Muscle layer of colon (tissue), 2 donors: ENCODE data around the gene NDUFB10.

Experiments used
- H3K27ac ChIP-seq: one replicate; pipeline ENCODE4 v1.7.0; 2013; ENCODE audit warnings: low read depth, mild to moderate bottlenecking, low read length, moderate library complexity
- H3K27me3 ChIP-seq, 2 donors: one replicate each; pipeline ENCODE4 v1.7.0; 2013; ENCODE audit warnings: low read length in 2 of 2, mild to moderate bottlenecking in 2 of 2; ENCODE audit not compliant: insufficient read depth in 2 of 2, control insufficient read depth in 1 of 2
- H3K36me3 ChIP-seq: one replicate; pipeline ENCODE4 v1.7.0; 2013; ENCODE audit warnings: mild to moderate bottlenecking, low read length; ENCODE audit not compliant: insufficient read depth
- H3K4me1 ChIP-seq: one replicate; pipeline ENCODE4 v1.7.0; 2013; ENCODE audit warnings: mild to moderate bottlenecking, low read length; ENCODE audit not compliant: insufficient read depth
- H3K4me3 ChIP-seq, 2 donors: one replicate each; pipeline ENCODE4 v1.7.0; 2013; ENCODE audit warnings: low read length in 2 of 2, low read depth in 1 of 2, mild to moderate bottlenecking in 1 of 2, moderate library complexity in 1 of 2
- H3K9ac ChIP-seq: one replicate; pipeline ENCODE4 v1.7.0; 2013; ENCODE audit warnings: low read length
- H3K9me3 ChIP-seq: one replicate; pipeline ENCODE4 v1.7.0; 2013; ENCODE audit warnings: mild to moderate bottlenecking, low read length
- donor health status: abdominal sarcoma.
- donor health status: Adenocarcinoma of cecum.

NDUFB10 gene

DNA sequence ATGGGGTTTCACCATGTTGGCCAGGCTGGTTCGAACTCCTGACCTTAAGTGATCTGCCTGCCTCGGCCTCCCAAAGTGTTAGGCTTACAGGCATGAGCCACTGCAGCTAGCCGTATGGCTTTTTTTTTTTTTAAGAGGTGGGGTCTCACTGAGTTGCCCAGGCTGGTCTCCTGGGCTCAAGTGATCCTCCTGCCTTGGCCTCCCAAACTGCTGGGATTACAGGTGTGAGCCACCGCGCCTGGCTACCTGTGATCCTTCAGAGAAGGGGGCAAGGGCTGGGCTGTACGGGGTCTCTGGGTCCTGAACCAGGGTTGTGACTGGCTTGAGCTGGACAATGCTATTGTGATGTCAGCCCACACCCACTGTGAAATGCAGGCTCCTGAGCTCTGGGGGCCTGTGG, 7.1 kb downstream of the NDUFB10 start, which contains the start of gene RNF151:
TSS of gene RNF151 (plus strand) at position 397 of the 400 bp plus-strand sequence. CDS start 26 bp downstream, outside the sequence.
- H3K4me1 ChIP-seq: peaks cover 22% of the 10 kb centered on the region

GRCh38 chr16:1968146-1968953, 9.0 kb downstream of the NDUFB10 start:
- Histone ChIP-seq H3K4me1 (peaks cover 31% of the 10 kb centered on the region), H3K36me3 (peaks cover 10% of the 10 kb centered on the region), H3K27me3 (no peaks in the 10 kb centered on the region), H3K9me3 (no peaks in the 10 kb centered on the region), H3K9ac (no peak overlapping the region), H3K4me3 (no peak overlapping the region), H3K27ac (no peak overlapping the region)

More for the DNA sequence above, 7.1 kb downstream of the NDUFB10 start, which contains the start of gene RNF151:
- H3K4me3 ChIP-seq: peak within 1 kb of the TSS; percentile 76 to 81
- peaks cover 28% of the 10 kb centered on the region for H3K36me3 ChIP-seq
- H3K27ac ChIP-seq: peak within 1 kb of the TSS; percentile 98
- H3K9me3 ChIP-seq: no peaks in the 10 kb centered on the region
- H3K9ac ChIP-seq: peak within 1 kb of the TSS; percentile 96
- no peaks in the 10 kb centered on the region for H3K27me3 ChIP-seq

DNA sequence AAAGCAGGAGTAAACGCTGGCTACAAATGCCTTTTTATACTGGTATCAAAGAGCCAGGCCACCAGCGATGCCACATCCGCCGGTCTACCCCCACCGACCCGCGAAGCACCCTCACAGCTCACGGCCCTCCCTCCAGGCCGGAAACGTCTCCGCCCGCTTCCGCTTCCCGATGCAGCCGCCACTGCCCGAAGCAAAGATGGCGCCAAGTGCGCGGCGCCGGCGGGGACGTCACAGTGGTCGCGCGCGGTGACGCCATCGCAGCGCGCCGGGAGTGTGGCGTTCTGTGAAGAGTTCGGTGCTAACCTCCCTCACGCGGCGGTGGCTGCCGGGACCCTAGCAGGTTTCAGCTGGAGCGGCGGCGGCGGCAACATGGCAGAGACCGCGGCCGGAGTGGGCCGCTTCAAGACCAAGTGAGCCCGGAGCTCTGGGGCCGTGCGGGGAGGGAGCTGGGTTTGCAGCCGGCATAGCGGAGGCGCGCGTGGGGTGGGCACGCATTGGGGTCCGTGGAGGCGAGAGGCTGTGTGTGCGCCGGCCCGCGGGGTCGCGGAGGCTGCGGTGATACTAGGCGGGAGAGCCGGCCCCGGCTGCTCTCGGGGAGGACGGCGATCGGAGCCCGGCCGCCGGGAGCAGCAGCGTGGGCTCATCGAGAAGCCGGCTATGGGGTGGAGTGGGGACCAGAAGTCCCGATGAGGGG, 12.6 kb downstream of the NDUFB10 start, which contains the start of gene TBL3:
TSS of gene TBL3 (plus strand) at position 258 of the 694 bp plus-strand sequence. CDS start at position 370, 112 bp downstream.
- peak within 1 kb of the TSS; percentile 89 to 97 for H3K4me3 ChIP-seq
- H3K9ac ChIP-seq: peak within 1 kb of the TSS; percentile 80
- H3K27ac ChIP-seq: peak within 1 kb of the TSS; percentile 98
- no peaks in the 10 kb centered on the region for H3K9me3 ChIP-seq
- H3K27me3 ChIP-seq: peaks cover 4 to 6% of the 10 kb centered on the region in 2 donors
- peaks cover 20% of the 10 kb centered on the region for H3K4me1 ChIP-seq
- H3K36me3 ChIP-seq: peaks cover 27% of the 10 kb centered on the region

DNA sequence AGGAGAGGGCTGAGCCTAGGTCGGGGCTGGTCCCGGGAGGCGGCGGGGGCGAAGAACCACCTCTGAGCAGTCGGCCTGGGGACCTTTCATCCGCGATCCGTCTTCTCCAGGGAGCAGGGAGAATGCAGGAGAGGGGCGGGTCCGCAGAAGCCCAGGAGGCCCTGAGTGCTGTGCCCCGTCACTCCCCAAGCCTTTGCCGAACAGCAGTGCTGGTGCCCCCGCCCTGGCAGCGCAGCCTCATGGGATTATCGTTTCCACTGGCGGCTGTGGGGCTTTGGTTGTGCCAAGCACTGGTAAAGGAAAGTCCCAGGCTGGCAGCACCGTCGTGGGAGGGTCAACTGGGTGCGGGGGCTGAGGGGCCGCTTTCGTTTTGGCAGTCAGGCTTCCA, 13.1 kb downstream of the NDUFB10 start:
- H3K9me3 ChIP-seq: no peaks in the 10 kb centered on the region
- peak overlapping the region; percentile 98 for H3K27ac ChIP-seq
- peaks cover 4 to 11% of the 10 kb centered on the region in 2 donors for H3K27me3 ChIP-seq
- peak overlapping the region; percentile 89 to 97 for H3K4me3 ChIP-seq
- H3K4me1 ChIP-seq: peaks cover 20% of the 10 kb centered on the region
- H3K9ac ChIP-seq: peak overlapping the region; percentile 80
- peaks cover 30% of the 10 kb centered on the region for H3K36me3 ChIP-seq

DNA sequence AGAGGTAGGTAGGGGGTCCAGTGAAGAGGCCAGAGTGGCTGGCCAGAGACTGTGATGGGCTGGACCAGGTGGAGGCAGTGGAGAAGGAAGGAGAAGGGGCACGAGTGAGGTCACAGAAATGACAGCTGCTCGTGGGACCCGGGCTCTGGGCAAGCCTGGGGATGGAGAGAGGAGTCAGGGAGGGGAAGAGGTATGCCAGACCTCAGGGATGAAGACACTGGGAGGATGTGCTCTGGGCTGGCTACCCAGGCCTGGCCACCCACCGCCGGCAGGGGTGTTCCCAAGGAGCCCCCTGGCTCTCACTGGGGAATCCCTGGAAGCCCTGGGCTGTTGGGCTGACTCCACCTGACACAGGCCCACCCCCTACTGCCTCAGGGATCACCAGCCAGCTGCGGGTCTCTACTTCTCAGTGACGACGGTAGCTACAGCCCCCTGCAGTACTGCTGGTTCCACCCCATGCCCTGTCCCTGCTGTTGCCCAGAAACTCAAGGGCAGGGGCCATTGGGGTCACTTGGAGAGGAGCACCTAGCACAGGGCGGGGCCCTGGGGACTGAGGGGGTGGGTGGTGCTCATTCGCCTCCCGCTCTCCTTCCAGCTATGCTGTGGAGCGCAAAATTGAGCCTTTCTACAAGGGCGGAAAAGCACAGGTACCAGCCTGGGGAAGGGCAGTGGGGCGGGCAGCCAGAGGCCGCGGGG, 14.3 kb downstream of the NDUFB10 start:
- no peaks in the 10 kb centered on the region for H3K9me3 ChIP-seq
- H3K4me1 ChIP-seq: peaks cover 20% of the 10 kb centered on the region
- peaks cover 4 to 21% of the 10 kb centered on the region in 2 donors for H3K27me3 ChIP-seq
- no peak overlapping the region for H3K27ac ChIP-seq
- H3K36me3 ChIP-seq: peaks cover 34% of the 10 kb centered on the region
- H3K4me3 ChIP-seq: no peak overlapping the region
- no peak overlapping the region for H3K9ac ChIP-seq

- peaks cover 20% of the 10 kb centered on the region for H3K4me1 ChIP-seq
- H3K4me3 ChIP-seq: no peak overlapping the region
- H3K9ac ChIP-seq: no peak overlapping the region
- H3K27me3 ChIP-seq: peaks cover 4 to 29% of the 10 kb centered on the region in 2 donors
- H3K36me3 ChIP-seq: peaks cover 34% of the 10 kb centered on the region
- H3K9me3 ChIP-seq: no peaks in the 10 kb centered on the region
- H3K27ac ChIP-seq: no peak overlapping the region
Measured at GRCh38 chr16:1974157-1975070, 15.1 kb downstream of the NDUFB10 start.

GRCh38 chr16:1975432-1976215, 16.3 kb downstream of the NDUFB10 start:
- Histone ChIP-seq H3K27ac (no peak overlapping the region), H3K9me3 (no peaks in the 10 kb centered on the region), H3K27me3 (peaks cover 5 to 41% of the 10 kb centered on the region in 2 donors), H3K9ac (no peak overlapping the region), H3K36me3 (peaks cover 34% of the 10 kb centered on the region), H3K4me1 (peaks cover 20% of the 10 kb centered on the region), H3K4me3 (no peak overlapping the region)

DNA sequence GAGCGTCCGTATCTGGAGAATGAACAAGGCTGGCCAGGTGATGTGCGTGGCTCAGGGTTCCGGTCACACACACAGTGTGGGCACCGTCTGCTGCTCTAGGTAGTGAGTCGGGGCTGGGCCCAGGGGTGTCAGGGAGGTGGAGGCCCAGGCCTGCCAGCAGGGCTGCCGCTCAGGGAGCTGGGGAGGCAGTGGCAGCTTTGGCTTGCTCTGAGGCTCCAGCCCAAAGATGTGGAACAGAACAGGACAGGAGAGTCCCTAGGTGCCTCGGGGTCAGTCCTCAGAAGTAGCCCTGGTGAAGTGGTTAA, 16.8 kb downstream of the NDUFB10 start:
- H3K27me3 ChIP-seq: peaks cover 10 to 47% of the 10 kb centered on the region in 2 donors
- H3K9ac ChIP-seq: no peak overlapping the region
- no peak overlapping the region for H3K4me3 ChIP-seq
- H3K27ac ChIP-seq: no peak overlapping the region
- peaks cover 34% of the 10 kb centered on the region for H3K36me3 ChIP-seq
- no peaks in the 10 kb centered on the region for H3K9me3 ChIP-seq
- H3K4me1 ChIP-seq: peaks cover 15% of the 10 kb centered on the region

- Histone ChIP-seq H3K4me1 (peaks cover 14% of the 10 kb centered on the region), H3K27ac (no peak overlapping the region), H3K4me3 (no peak overlapping the region), H3K36me3 (peaks cover 34% of the 10 kb centered on the region), H3K9me3 (no peaks in the 10 kb centered on the region), H3K9ac (no peak overlapping the region), H3K27me3 (peaks cover 20 to 57% of the 10 kb centered on the region in 2 donors)
Measured at GRCh38 chr16:1976951-1977874, 17.9 kb downstream of the NDUFB10 start.
